ENCODE data around the gene SGO2.
"Not testable (repeated sequence)": the region's sequence is repeated elsewhere in the genome, so short reads cannot be mapped to it uniquely, and the experiment has no call there.

SGO2 gene

GRCh38 chr2:200625958-200626363 lies 100.0 kb downstream of the SGO2 start:
- DNase-seq = no peak

- no peak for DNase-seq
Observed at GRCh38 chr2:200627110-200627770, 101.2 kb downstream of the SGO2 start.

- not testable (repeated sequence) for DNase-seq
Observed at GRCh38 chr2:200628461-200628860, 102.5 kb downstream of the SGO2 start.

GRCh38 chr2:200631287-200631686 lies 105.3 kb downstream of the SGO2 start:
- DNase-seq = no peak

All from hematopoietic multipotent progenitor cell treated with erythropoietin and hydrocortisone succinate and interleukin-3 and kit ligand, for 4 days (in vitro differentiated cells).